Left renal cortex interstitium (tissue), 4 donors: ENCODE results near the gene C1QTNF9. TPM values are rescaled to one million over a fixed set of nuclear protein-coding genes. Genes with fewer than 3 reads are reported as not detected.
"Not testable (repeated sequence)": the region's sequence is repeated elsewhere in the genome, so short reads cannot be mapped to it uniquely, and the experiment has no call there.

ENCODE experiments used
- DNase-seq, 4 donors: peaks; one replicate each; pipeline ENCODE4 v3.0.0-alpha.2; 2013; ENCODE audit warnings: low read depth in 4 of 4, low spot score in 2 of 4, missing footprints in 1 of 4
- polyA plus RNA-seq, 4 donors: library from polyadenylated mRNA; unstranded; fragments of 120-200 nt; gene quantifications; one replicate each; pipeline ENCODE4 v1.2.1, GENCODE V29; 2013; ENCODE audit not compliant: insufficient read length in 4 of 4

Gene C1QTNF9
- polyA plus RNA-seq, 4 donors, result 0.32 to 0.44 (median 0.41) TPM

- not testable (repeated sequence) for DNase-seq
These were observed 49.9 kb downstream of the C1QTNF9 start for GRCh38 chr13:24359252-24359651.

GRCh38 chr13:24360106-24360505, 50.7 kb downstream of the C1QTNF9 start:
- peak in 1 of 4 donors; percentile 19 for DNase-seq

DNA sequence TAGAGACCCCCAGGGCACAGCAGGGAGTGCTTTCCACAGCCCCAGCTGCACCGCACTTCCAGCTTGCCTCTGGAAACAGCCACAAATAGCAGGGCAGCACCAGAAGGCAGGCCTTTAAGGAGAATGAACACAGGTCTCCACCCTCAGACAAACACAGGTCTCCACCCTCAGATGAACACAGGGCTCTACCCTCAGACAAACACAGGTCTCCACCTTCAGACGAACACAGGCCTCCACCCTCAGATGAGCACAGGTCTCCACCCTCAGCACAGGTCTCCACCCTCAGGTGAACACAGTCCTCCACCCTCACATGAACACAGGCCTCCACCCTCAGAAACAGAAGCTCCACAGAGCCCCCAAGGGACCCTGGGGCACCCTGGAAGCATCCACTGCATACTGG, 51.7 kb downstream of the C1QTNF9 start:
- DNase-seq, result no peak

DNA sequence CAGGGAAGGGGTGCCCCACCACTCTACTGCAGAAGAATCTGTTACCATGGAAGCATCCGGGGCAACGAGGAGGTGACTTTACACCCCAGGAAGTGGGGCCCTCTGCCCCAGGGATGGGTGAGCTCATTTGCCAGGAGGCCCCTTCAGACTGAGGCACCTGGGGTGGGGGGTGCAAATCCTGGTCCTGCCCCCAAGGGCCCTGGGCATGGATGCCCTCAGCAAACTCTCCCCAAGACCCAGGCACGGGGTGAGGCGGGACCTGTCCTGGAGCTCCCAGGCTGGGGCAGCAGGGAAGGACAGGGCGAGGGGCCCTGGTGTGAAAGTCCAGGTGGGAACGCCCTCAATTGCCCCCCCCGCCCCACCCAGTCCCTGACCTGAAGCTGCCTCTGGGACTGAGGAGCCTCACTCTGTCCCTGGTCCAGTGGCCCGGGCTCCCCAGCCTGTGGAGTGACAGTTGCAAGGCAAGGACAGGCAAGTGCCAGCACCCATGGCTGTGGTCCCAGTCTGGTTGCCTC, 52.5 kb downstream of the C1QTNF9 start:
- no peak for DNase-seq

GRCh38 chr13:24362435-24362952, 53.1 kb downstream of the C1QTNF9 start:
- no peak for DNase-seq

DNA sequence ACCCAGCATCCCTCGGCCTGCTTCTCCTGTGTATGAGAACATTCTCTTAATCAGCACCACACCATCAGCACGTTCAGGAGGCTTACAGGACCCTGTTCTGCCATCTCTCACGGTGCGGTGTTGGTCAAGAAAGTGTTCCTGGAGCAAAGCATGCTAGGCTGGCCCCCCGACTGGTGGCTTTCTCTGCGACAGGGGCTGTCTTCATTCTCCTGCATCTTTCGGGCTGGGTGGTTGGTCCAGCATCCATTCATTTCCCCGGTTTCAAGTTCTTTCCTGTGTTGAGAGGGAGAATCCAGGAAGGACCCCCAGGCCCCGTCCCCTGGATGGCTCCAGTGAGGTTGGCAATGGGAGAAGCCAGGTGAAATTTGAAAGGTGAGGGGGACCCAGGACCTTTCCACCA, 55.8 kb downstream of the C1QTNF9 start:
- no peak for DNase-seq

- not testable (repeated sequence) for DNase-seq
These were observed 56.9 kb downstream of the C1QTNF9 start for GRCh38 chr13:24366315-24366714.

GRCh38 chr13:24371273-24371672, 61.9 kb downstream of the C1QTNF9 start:
- DNase-seq, result not testable (repeated sequence)

Other genes starting within 250 kb of the C1QTNF9 start
- 10 to 100 TPM; 44.4 to 67.6 (median 56.7) TPM for gene SPATA13, start 148.9 kb upstream of the C1QTNF9 start, polyA plus RNA-seq
- gene PARP4, start 203.2 kb downstream of the C1QTNF9 start, polyA plus RNA-seq, result 10 to 100 TPM; 34.0 to 53.1 (median 48.9) TPM